Measurements from ENCODE around the gene AP4B1.
"Not testable (repeated sequence)": the region's sequence is repeated elsewhere in the genome, so short reads cannot be mapped to it uniquely, and the experiment has no call there.

AP4B1 gene

DNA sequence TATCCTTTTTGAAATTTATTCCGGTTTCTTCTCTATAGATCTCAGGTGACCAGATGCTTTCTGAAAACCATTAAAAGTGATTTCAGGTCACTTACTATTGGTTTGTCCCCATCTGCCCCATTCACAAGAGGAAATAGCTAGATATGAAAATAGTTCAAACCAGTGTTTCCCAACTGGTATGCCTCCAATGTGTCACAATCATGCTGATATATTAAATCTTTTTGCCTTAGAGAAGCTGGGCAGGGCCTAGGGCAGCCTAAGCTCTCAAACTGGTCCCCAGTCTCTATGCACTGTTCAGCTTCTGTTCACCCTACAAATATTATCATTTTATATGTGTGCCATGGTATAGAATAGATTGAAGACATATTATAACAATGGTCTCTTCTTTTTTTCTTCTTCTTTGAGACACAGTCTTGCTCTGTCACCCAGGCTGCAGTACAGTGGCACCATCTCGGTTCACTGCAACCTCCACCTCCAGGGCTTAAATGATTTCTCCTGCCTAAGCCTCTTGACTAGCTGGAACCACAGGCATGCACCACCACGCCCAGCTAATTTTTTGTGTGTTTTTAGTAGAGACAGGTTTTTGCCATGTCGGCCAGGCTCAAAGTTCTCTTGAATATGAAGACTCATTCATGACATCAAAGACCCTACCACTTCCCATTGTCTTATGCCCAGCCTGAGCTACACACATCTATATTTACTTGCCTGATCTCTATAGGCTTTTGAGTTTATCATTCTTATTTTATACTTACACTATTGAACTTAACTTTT is 48.8 kb downstream of the AP4B1 start:
- no peak for DNase-seq

DNA sequence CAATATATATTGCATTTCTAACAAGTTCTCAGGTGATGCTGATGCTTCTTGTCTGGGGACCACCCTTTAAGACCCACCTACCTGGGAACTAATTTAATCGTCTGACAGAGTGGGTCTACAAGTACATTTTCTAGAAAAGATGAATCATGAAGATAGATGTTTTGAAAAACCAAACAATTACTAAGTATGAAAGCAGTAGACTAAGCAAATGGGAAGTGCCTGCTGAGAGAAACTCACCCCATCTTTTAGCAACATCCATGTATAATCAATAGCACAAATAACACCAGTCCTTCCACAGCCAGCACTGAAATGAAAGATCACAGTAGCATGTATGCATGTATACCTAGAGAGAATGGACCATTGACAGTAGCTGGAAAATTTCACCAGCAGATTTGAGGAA is 50.4 kb downstream of the AP4B1 start:
- no peak for DNase-seq

DNA sequence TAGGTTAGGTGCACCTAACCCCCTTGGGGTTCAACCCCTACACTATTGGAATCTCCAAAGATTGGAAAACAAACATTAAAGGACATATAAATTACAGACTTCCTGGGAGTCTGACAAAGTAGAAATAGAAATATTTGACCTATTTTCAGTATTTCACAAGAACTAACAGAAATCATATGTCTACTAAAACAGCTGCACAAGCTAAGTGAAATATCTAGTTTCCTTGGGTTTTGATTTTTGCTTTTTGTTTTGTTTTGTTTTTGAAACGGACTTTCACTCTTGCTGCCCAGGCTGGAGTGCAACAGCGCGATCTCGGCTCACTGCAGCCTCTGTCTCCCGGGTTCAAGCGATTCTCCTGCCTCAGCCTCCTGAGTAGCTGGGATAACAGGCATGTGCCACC is 51.9 kb downstream of the AP4B1 start:
- not testable (repeated sequence) for DNase-seq

DNA sequence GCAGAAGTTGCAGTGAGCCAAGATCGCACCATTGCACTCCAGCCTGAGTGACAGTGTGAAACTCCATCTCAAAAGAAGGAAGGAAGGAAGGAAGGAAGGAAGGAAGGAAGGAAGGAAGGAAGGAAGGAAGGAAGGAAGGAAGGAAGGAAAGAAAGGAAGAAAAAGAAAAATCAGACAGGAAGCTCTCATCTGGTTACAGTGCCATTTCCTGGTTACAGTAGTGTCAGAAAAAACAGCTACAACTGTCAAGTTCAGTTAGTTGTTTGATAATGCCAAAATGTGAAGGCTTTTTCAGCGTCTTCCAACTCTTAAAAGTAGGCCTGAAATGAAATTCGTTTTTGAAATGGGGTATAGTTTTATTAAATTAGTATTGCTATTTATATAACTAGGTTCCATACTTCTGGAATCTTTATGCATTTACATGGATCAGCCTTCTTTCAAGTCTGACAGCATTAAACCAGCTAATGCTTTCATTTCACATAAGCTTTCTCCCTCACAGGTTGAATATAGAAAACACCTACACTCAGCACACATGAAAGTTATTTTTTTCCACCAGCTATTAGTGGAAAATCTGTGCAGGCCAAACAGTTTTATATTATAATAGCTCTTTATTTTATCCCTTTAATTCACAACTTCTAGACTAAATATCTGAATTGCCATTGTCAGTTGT is 54.3 kb downstream of the AP4B1 start:
- DNase-seq, result no peak

DNA sequence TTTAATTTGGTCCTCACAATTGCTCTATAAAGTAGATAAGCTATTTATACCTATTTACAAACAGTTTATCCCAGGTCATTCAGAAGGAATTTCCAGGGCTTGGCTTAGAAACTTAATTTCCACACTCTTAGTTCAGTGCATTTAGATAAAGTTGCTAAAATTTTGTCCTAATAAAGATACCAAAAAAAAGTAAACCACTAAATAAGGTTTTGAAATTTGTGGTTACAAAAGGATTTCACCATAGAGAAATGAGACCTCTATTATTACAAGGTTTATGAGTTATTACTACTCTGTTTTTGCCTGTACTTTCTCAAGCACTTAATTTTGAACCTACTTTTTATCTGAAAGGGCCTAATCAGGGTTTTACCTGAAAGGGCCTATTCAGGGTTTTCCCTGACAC is 55.5 kb downstream of the AP4B1 start:
- no peak for DNase-seq

DNA sequence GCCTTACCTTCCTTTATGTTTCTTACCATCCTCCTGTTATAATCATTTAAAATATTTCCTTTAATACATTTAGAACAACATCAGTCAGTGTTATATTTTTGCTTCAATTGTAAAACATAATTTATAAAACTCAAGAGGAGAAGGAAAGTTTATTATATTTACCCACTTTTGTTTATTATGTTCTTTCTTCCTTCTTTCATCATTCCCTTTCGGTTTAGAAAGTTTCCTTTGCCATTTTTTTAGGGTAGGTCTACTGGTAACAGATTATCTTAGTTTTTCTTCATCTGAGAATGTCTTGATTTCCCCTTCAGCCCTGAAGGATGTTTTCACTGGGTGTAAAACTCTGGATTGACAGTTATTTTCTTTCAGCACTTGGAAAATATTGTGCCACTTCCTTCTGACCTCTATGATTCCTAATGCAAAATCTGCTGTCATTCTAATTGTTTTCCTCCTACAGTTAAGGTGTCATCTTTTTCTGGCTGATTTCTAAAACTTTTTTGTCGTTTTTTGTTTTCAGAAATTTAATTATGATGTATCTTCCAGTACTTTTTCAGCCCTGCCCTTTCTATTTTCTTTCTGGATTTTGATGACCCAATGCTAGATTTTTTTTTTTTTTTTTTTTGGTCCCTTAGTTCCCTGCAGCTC is 58.1 kb downstream of the AP4B1 start:
- no peak for DNase-seq
